HG02840 (cell line): ENCODE measurements around the gene TBC1D30.

Experiments used
- ATAC-seq: cut with Tn5 transposase; IDR thresholded peaks from one replicate; pipeline ENCODE4 v1.9.1; 2021; ENCODE audit warnings: mild to moderate bottlenecking, moderate library complexity, moderate number of reproducible peaks; ENCODE audit not compliant: unreplicated experiment, low FRiP score

TBC1D30 gene

GRCh38 chr12:64903479-64904152 lies 79.2 kb downstream of the TBC1D30 start:
- ATAC-seq = no peak

GRCh38 chr12:64907097-64907496 lies 82.7 kb downstream of the TBC1D30 start:
- no peak for ATAC-seq

GRCh38 chr12:64909124-64909523 lies 84.7 kb downstream of the TBC1D30 start:
- no peak for ATAC-seq

GRCh38 chr12:64911081-64911480 lies 86.6 kb downstream of the TBC1D30 start:
- no peak for ATAC-seq

- ATAC-seq = no peak
Observed at GRCh38 chr12:64911912-64912311, 87.5 kb downstream of the TBC1D30 start.

GRCh38 chr12:64912516-64913255 lies 88.2 kb downstream of the TBC1D30 start:
- no peak for ATAC-seq

GRCh38 chr12:64915242-64915641 lies 90.8 kb downstream of the TBC1D30 start:
- ATAC-seq = no peak

GRCh38 chr12:64916411-64917261 lies 92.2 kb downstream of the TBC1D30 start:
- no peak for ATAC-seq

- ATAC-seq = no peak
Observed at GRCh38 chr12:64918344-64918743, 93.9 kb downstream of the TBC1D30 start.

GRCh38 chr12:64918801-64919200 lies 94.4 kb downstream of the TBC1D30 start:
- no peak for ATAC-seq

GRCh38 chr12:64922853-64923252 lies 98.4 kb downstream of the TBC1D30 start:
- no peak for ATAC-seq

- no peak for ATAC-seq
Observed at GRCh38 chr12:64923536-64923935, 99.1 kb downstream of the TBC1D30 start.
